DOHH2 (cell line): ENCODE data around the gene CHST13.

Source experiments
- H3F3A ChIP-seq: fragments of 200-600 bp; sonication (generic), shearing (Covaris generic); 2 replicates; pipeline ENCODE4 v1.6.0; 2016; ENCODE audit warnings: antibody characterized with exemption, mild to moderate bottlenecking; ENCODE audit not compliant: control insufficient read depth, insufficient read depth
- H3K27ac ChIP-seq: fragments of 200-600 bp; sonication (generic); 2 replicates; pipeline ENCODE4 v1.5.1; 2014; ENCODE audit warnings: low read depth, mild to moderate bottlenecking, low read length, moderate library complexity
- H3K27me3 ChIP-seq: fragments of 200-600 bp; sonication (generic); 2 replicates; pipeline ENCODE4 v1.6.1; 2014; ENCODE audit warnings: mild to moderate bottlenecking, low read length, mixed read lengths; ENCODE audit not compliant: control insufficient read depth
- H3K36me3 ChIP-seq: fragments of 200-600 bp; sonication (generic); 2 replicates; pipeline ENCODE4 v1.6.1; 2014; ENCODE audit warnings: mild to moderate bottlenecking, low read length, moderate library complexity, mixed read lengths; ENCODE audit not compliant: control insufficient read depth
- H3K4me1 ChIP-seq: fragments of 200-600 bp; sonication (generic); 2 replicates; pipeline ENCODE4 v1.6.1; 2014; ENCODE audit warnings: mild to moderate bottlenecking, low read length, mixed read lengths; ENCODE audit not compliant: control insufficient read depth
- H3K4me2 ChIP-seq: fragments of 200-600 bp; sonication (generic); 2 replicates; pipeline ENCODE4 v1.6.0; 2014; ENCODE audit warnings: mild to moderate bottlenecking, low read length, moderate library complexity
- H3K4me3 ChIP-seq: fragments of 200-600 bp; sonication (generic); 2 replicates; pipeline ENCODE4 v1.5.1; 2014; ENCODE audit warnings: mild to moderate bottlenecking, low read length, mixed read lengths
- H3K79me2 ChIP-seq: fragments of 200-600 bp; sonication (generic); 2 replicates; pipeline ENCODE4 v1.6.1; 2014; ENCODE audit warnings: mild to moderate bottlenecking, low read length, mixed read lengths; ENCODE audit not compliant: control insufficient read depth
- H3K9me2 ChIP-seq: fragments of 200-600 bp; sonication (generic); replicated peaks from 2 replicates; pipeline ENCODE4 v1.6.1; 2014; ENCODE audit warnings: mild to moderate bottlenecking, low read length, mixed read lengths; ENCODE audit not compliant: control insufficient read depth
- H3K9me3 ChIP-seq: fragments of 200-600 bp; sonication (generic); 2 replicates; pipeline ENCODE4 v1.6.1; 2014; ENCODE audit warnings: antibody characterized with exemption, low read length, mixed read lengths; ENCODE audit not compliant: control insufficient read depth, insufficient read depth
- H4K20me1 ChIP-seq: fragments of 200-600 bp; sonication (generic); 2 replicates; pipeline ENCODE4 v1.6.0; 2014; ENCODE audit warnings: low read depth, mild to moderate bottlenecking, antibody characterized with exemption, low read length, moderate library complexity; ENCODE audit not compliant: control insufficient read depth, insufficient read depth
- CTCF ChIP-seq: fragments of 200-600 bp; sonication (generic); IDR thresholded peaks from one replicate; pipeline ENCODE4 v1.5.1; 2014; ENCODE audit warnings: antibody characterized with exemption, mild to moderate bottlenecking, low read depth, low read length; ENCODE audit not compliant: poor library complexity, severe bottlenecking
- EZH2phosphoT487 ChIP-seq: fragments of 200-600 bp; sonication (generic); IDR thresholded peaks from 2 replicates; pipeline ENCODE4 v1.6.1; 2017; ENCODE audit warnings: borderline replicate concordance, mild to moderate bottlenecking, antibody characterized with exemption, low read length, moderate library complexity, mixed read lengths

CHST13 gene

GRCh38 chr3:126485956-126486355 lies 38.0 kb upstream of the CHST13 start:
- H3K9me3 ChIP-seq, result no peaks in the 10 kb centered on the region
- no peaks in the 10 kb centered on the region for H3K9me2 ChIP-seq
- no peak for TF ChIP-seq CTCF
- TF ChIP-seq EZH2phosphoT487, result no peak
- H3K4me3 ChIP-seq, result no peak overlapping the region
- no peaks in the 10 kb centered on the region for H4K20me1 ChIP-seq
- no peak overlapping the region for H3K27ac ChIP-seq
- H3K4me1 ChIP-seq, result no peaks in the 10 kb centered on the region
- H3K27me3 ChIP-seq, result no peaks in the 10 kb centered on the region
- no peaks in the 10 kb centered on the region for H3K36me3 ChIP-seq
- H3F3A ChIP-seq, result no peaks in the 10 kb centered on the region
- H3K4me2 ChIP-seq, result no peak overlapping the region
- H3K79me2 ChIP-seq, result no peaks in the 10 kb centered on the region

- H3K4me3 ChIP-seq, result no peak overlapping the region
- TF ChIP-seq CTCF, result no peak
- TF ChIP-seq EZH2phosphoT487, result no peak
Measured at GRCh38 chr3:126486360-126486847, 37.6 kb upstream of the CHST13 start.

GRCh38 chr3:126487151-126487771 lies 36.7 kb upstream of the CHST13 start:
- Histone ChIP-seq H3K79me2 (no peaks in the 10 kb centered on the region), H3K9me2 (no peaks in the 10 kb centered on the region), H3K4me2 (no peak overlapping the region), H3K9me3 (no peaks in the 10 kb centered on the region), H4K20me1 (no peaks in the 10 kb centered on the region), H3K27me3 (no peaks in the 10 kb centered on the region), H3K27ac (no peak overlapping the region), H3K4me1 (no peaks in the 10 kb centered on the region), H3K36me3 (no peaks in the 10 kb centered on the region), H3K4me3 (no peak overlapping the region), H3F3A (no peaks in the 10 kb centered on the region)
- TF ChIP-seq CTCF (no peak), EZH2phosphoT487 (no peak)

More at GRCh38 chr3:126486360-126486847, 37.6 kb upstream of the CHST13 start:
- no peak overlapping the region for H3K4me2 ChIP-seq
- no peaks in the 10 kb centered on the region for H4K20me1 ChIP-seq
- no peaks in the 10 kb centered on the region for H3K9me3 ChIP-seq
- H3K9me2 ChIP-seq, result no peaks in the 10 kb centered on the region
- H3K79me2 ChIP-seq, result no peaks in the 10 kb centered on the region
- no peaks in the 10 kb centered on the region for H3K36me3 ChIP-seq
- H3K4me1 ChIP-seq, result no peaks in the 10 kb centered on the region
- no peaks in the 10 kb centered on the region for H3K27me3 ChIP-seq
- no peak overlapping the region for H3K27ac ChIP-seq
- H3F3A ChIP-seq, result no peaks in the 10 kb centered on the region
